Activated CD4-positive, alpha-beta memory T cell treated with anti-CD3 and anti-CD28 coated beads for 36 hours (primary cell): ENCODE measurements around the gene CCNY. TPM values are rescaled to one million over a fixed set of nuclear protein-coding genes. Genes with fewer than 3 reads are reported as not detected.

Experiments used
- CTCF ChIA-PET: fragments of 350-600 bp; sonication (Branson Sonifier 250); formaldehyde crosslinking; loops from one replicate; lab custom pipeline; 2021; ENCODE audit warnings: antibody characterized with exemption, inconsistent platforms; lab: Charles Lee
- POLR2A ChIA-PET: fragments of 350-600 bp; sonication (Branson Sonifier 250); formaldehyde crosslinking; loops from one replicate; lab custom pipeline; 2021; ENCODE audit warnings: antibody characterized with exemption; lab: Charles Lee
- DNase-seq: peaks from one replicate; pipeline ENCODE4 v3.0.0-alpha.2; 2020
- H3K27ac Mint-ChIP-seq: one replicate; pipeline ENCODE4 v1.8.0; 2021; ENCODE audit warnings: mixed read lengths
- H3K27me3 Mint-ChIP-seq: one replicate; pipeline ENCODE4 v1.8.0; 2021; ENCODE audit warnings: mixed read lengths
- H3K36me3 Mint-ChIP-seq: one replicate; pipeline ENCODE4 v1.8.0; 2021; ENCODE audit warnings: mixed read lengths
- H3K4me1 Mint-ChIP-seq: one replicate; pipeline ENCODE4 v1.8.0; 2021; ENCODE audit warnings: low read depth, mixed read lengths
- H3K4me3 Mint-ChIP-seq: one replicate; pipeline ENCODE4 v1.8.0; 2021; ENCODE audit warnings: mild to moderate bottlenecking, mixed read lengths
- H3K9me3 Mint-ChIP-seq: one replicate; pipeline ENCODE4 v1.8.0; 2021; ENCODE audit warnings: mixed read lengths
- intact Hi-C: fragments of 100-400 bp; cut with micrococcal nuclease; formaldehyde crosslinking; loops from one replicate; pipeline ENCODE4 v1.15.1; 2023
- total RNA-seq, 2 experiments: library from RNA; stranded (reverse); gene quantifications; one replicate each; pipeline ENCODE4 v1.2.3, GENCODE V29; 2021

Gene CCNY
- total RNA-seq, 2 experiments from 2014 or later = 34.6 to 36.2 TPM

- no peaks in the 10 kb centered on the region for H3K27me3 Mint-ChIP-seq
- peaks cover 64% of the 10 kb centered on the region for H3K4me1 Mint-ChIP-seq
- ChIA-PET CTCF (no interaction called here), POLR2A (no interaction called here)
- no peaks in the 10 kb centered on the region for H3K9me3 Mint-ChIP-seq
- DNase-seq = peak; percentile 47
- H3K27ac Mint-ChIP-seq = peak overlapping the region; percentile 87
- peak overlapping the region; percentile 86 for H3K4me3 Mint-ChIP-seq
- H3K36me3 Mint-ChIP-seq = peaks cover 10% of the 10 kb centered on the region
- intact Hi-C loops = loop anchor here (5.0 kb wide), 1 partner anchor 307 kb away; the partner anchor contains the start of gene FZD8
Measured at GRCh38 chr10:35335133-35336083, 901 bp upstream of the CCNY start.

- POLR2A ChIA-PET = interaction anchor here (0.7 kb wide), 1 partner anchor 210 kb away, joined by 5 read pairs; no protein-coding TSS in a partner anchor
- Mint-ChIP-seq H3K4me1 (peaks cover 68% of the 10 kb centered on the region), H3K4me3 (peak overlapping the region; percentile 79), H3K27me3 (no peaks in the 10 kb centered on the region), H3K27ac (peak overlapping the region; percentile 75), H3K9me3 (no peaks in the 10 kb centered on the region), H3K36me3 (peaks cover 10% of the 10 kb centered on the region)
- CTCF ChIA-PET = interaction anchor here (1.0 kb wide), 1 partner anchor 16 kb away, joined by 3 read pairs; no protein-coding TSS in a partner anchor
- DNase-seq = peak; percentile 46
- intact Hi-C loops = loop anchor here (5.0 kb wide), 1 partner anchor 305 kb away; the partner anchor contains the start of gene FZD8
Measured at GRCh38 chr10:35336921-35337823, 863 bp downstream of the CCNY start.

GRCh38 chr10:35339942-35340341 lies 3.6 kb downstream of the CCNY start:
- DNase-seq = peak; percentile 33
- Mint-ChIP-seq H3K4me3 (no peak overlapping the region), H3K27ac (peak overlapping the region; percentile 62), H3K9me3 (no peaks in the 10 kb centered on the region), H3K27me3 (no peaks in the 10 kb centered on the region), H3K36me3 (peaks cover 6% of the 10 kb centered on the region), H3K4me1 (peaks cover 70% of the 10 kb centered on the region)
- ChIA-PET POLR2A (interaction anchor here (0.8 to 2.9 kb wide), 7 partner anchors 10 to 214 kb away, joined by 3 to 15 read pairs (median 5); partner anchors contain the start of gene CREM), CTCF (interaction anchor here (0.8 to 1.4 kb wide), 5 partner anchors 12 to 222 kb away, joined by 3 to 4 read pairs (median 3); partner anchors contain the start of gene CREM)
- intact Hi-C loops = loop anchor here (1.0 to 10.0 kb wide), 8 partner anchors 12 to 345 kb away; partner anchors contain the start of genes CREM and FZD8

- no peaks in the 10 kb centered on the region for H3K9me3 Mint-ChIP-seq
- H3K4me1 Mint-ChIP-seq = peaks cover 67% of the 10 kb centered on the region
- H3K4me3 Mint-ChIP-seq = peak overlapping the region; percentile 2
- CTCF ChIA-PET = interaction anchor here (1.3 to 1.5 kb wide), 4 partner anchors 12 to 221 kb away, joined by 3 to 5 read pairs (median 4); no protein-coding TSS in a partner anchor
- DNase-seq = peak; percentile 47
- H3K36me3 Mint-ChIP-seq = peaks cover 2% of the 10 kb centered on the region
- peak overlapping the region; percentile 23 for H3K27ac Mint-ChIP-seq
- POLR2A ChIA-PET = interaction anchor here (0.9 to 2.9 kb wide), 5 partner anchors 9 to 215 kb away, joined by 3 to 15 read pairs (median 6); partner anchors contain the start of gene CREM
- intact Hi-C loops = loop anchor here (1.0 to 10.0 kb wide), 12 partner anchors 8 to 346 kb away; partner anchors contain the start of gene CREM
- no peaks in the 10 kb centered on the region for H3K27me3 Mint-ChIP-seq
Measured at GRCh38 chr10:35340975-35341374, 4.7 kb downstream of the CCNY start.

GRCh38 chr10:35341521-35341920 lies 5.2 kb downstream of the CCNY start:
- Mint-ChIP-seq H3K4me1 (peaks cover 71% of the 10 kb centered on the region), H3K27me3 (no peaks in the 10 kb centered on the region), H3K36me3 (peaks cover 2% of the 10 kb centered on the region), H3K4me3 (no peak overlapping the region), H3K27ac (peak overlapping the region; percentile 10), H3K9me3 (no peaks in the 10 kb centered on the region)
- ChIA-PET CTCF (interaction anchor here (1.3 to 1.5 kb wide), 4 partner anchors 12 to 146 kb away, joined by 3 to 5 read pairs (median 4); no protein-coding TSS in a partner anchor), POLR2A (interaction anchor here (0.9 to 2.9 kb wide), 5 partner anchors 13 to 215 kb away, joined by 3 to 15 read pairs (median 6); partner anchors contain the start of gene CREM)
- DNase-seq = no peak
- intact Hi-C loops = loop anchor here (1.0 to 10.0 kb wide), 10 partner anchors 8 to 347 kb away; partner anchors contain the start of gene CREM

GRCh38 chr10:35342183-35342753 lies 6.0 kb downstream of the CCNY start:
- intact Hi-C loops = loop anchor here (10.0 kb wide), 1 partner anchor 347 kb away; no protein-coding TSS in a partner anchor
- no peak for DNase-seq
- POLR2A ChIA-PET = interaction anchor here (1.0 to 2.9 kb wide), 3 partner anchors 14 to 147 kb away, joined by 3 to 15 read pairs (median 3); no protein-coding TSS in a partner anchor
- H3K27ac Mint-ChIP-seq = no peak overlapping the region
- H3K27me3 Mint-ChIP-seq = no peaks in the 10 kb centered on the region
- CTCF ChIA-PET = interaction anchor here (1.3 to 1.5 kb wide), 4 partner anchors 11 to 146 kb away, joined by 3 to 5 read pairs (median 4); no protein-coding TSS in a partner anchor
- peaks cover 2% of the 10 kb centered on the region for H3K36me3 Mint-ChIP-seq
- H3K9me3 Mint-ChIP-seq = no peaks in the 10 kb centered on the region
- no peak overlapping the region for H3K4me3 Mint-ChIP-seq
- peaks cover 77% of the 10 kb centered on the region for H3K4me1 Mint-ChIP-seq

- POLR2A ChIA-PET = no interaction called here
- Mint-ChIP-seq H3K27ac (no peak overlapping the region), H3K36me3 (no peaks in the 10 kb centered on the region), H3K4me1 (peaks cover 76% of the 10 kb centered on the region), H3K4me3 (no peak overlapping the region), H3K9me3 (no peaks in the 10 kb centered on the region), H3K27me3 (no peaks in the 10 kb centered on the region)
- intact Hi-C loops = loop anchor here (10.0 kb wide), 1 partner anchor 349 kb away; no protein-coding TSS in a partner anchor
- no peak for DNase-seq
- CTCF ChIA-PET = no interaction called here
Measured at GRCh38 chr10:35343739-35344138, 7.4 kb downstream of the CCNY start.

- H3K4me3 Mint-ChIP-seq = no peak overlapping the region
- H3K36me3 Mint-ChIP-seq = peaks cover 2% of the 10 kb centered on the region
- intact Hi-C loops = loop anchor here (10.0 kb wide), 1 partner anchor 351 kb away; no protein-coding TSS in a partner anchor
- H3K27me3 Mint-ChIP-seq = no peaks in the 10 kb centered on the region
- CTCF ChIA-PET = no interaction called here
- DNase-seq = no peak
- H3K27ac Mint-ChIP-seq = no peak overlapping the region
- peaks cover 77% of the 10 kb centered on the region for H3K4me1 Mint-ChIP-seq
- H3K9me3 Mint-ChIP-seq = no peaks in the 10 kb centered on the region
- POLR2A ChIA-PET = interaction anchor here (1.1 kb wide), 1 partner anchor 11 kb away, joined by 6 read pairs; no protein-coding TSS in a partner anchor
Measured at GRCh38 chr10:35345383-35345742, 9.1 kb downstream of the CCNY start.

GRCh38 chr10:35346248-35346647 lies 9.9 kb downstream of the CCNY start:
- CTCF ChIA-PET = no interaction called here
- H3K4me1 Mint-ChIP-seq = peaks cover 77% of the 10 kb centered on the region

GRCh38 chr10:35347121-35347562 lies 10.8 kb downstream of the CCNY start:
- intact Hi-C loops = loop anchor here (10.0 kb wide), 1 partner anchor 352 kb away; no protein-coding TSS in a partner anchor
- ChIA-PET CTCF (interaction anchor here (0.6 kb wide), 1 partner anchor 10 kb away, joined by 4 read pairs; no protein-coding TSS in a partner anchor), POLR2A (no interaction called here)
- H3K27me3 Mint-ChIP-seq = no peaks in the 10 kb centered on the region
- no peak for DNase-seq
- H3K36me3 Mint-ChIP-seq = peaks cover 2% of the 10 kb centered on the region
- no peak overlapping the region for H3K4me3 Mint-ChIP-seq
- H3K4me1 Mint-ChIP-seq = peaks cover 75% of the 10 kb centered on the region
- no peaks in the 10 kb centered on the region for H3K9me3 Mint-ChIP-seq
- no peak overlapping the region for H3K27ac Mint-ChIP-seq

More at GRCh38 chr10:35346248-35346647, 9.9 kb downstream of the CCNY start:
- POLR2A ChIA-PET = interaction anchor here (1.1 kb wide), 1 partner anchor 10 kb away, joined by 6 read pairs; no protein-coding TSS in a partner anchor
- no peak for DNase-seq
- Mint-ChIP-seq H3K4me3 (no peak overlapping the region), H3K27ac (no peak overlapping the region), H3K36me3 (peaks cover 2% of the 10 kb centered on the region), H3K27me3 (no peaks in the 10 kb centered on the region), H3K9me3 (no peaks in the 10 kb centered on the region)
- intact Hi-C loops = loop anchor here (10.0 kb wide), 1 partner anchor 351 kb away; no protein-coding TSS in a partner anchor
